Endothelial cell of umbilical vein (primary cell): Measurements from ENCODE around the gene MPPE1. TPM values are rescaled to one million over a fixed set of nuclear protein-coding genes. Genes with fewer than 3 reads are reported as not detected.

ENCODE experiments used
- BruUV-seq: library from RNA; stranded (reverse); fragments of 400-500 nt; replicated peaks from 2 replicates; lab custom pipeline; 2021; lab: Mats Ljungman, UMichigan
- CTCF ChIA-PET: fragments of 300-600, 350-600 bp; sonication (Branson Sonifier 250); formaldehyde crosslinking; loops from one replicate; lab custom pipeline; 2021; ENCODE audit warnings: antibody characterized with exemption, inconsistent platforms; lab: Charles Lee
- POLR2A ChIA-PET: fragments of 300-600, 350-600 bp; sonication (Branson Sonifier 250); formaldehyde crosslinking; loops from one replicate; lab custom pipeline; 2021; ENCODE audit warnings: antibody characterized with exemption, inconsistent platforms; lab: Charles Lee
- DNase-seq: peaks from one replicate; pipeline ENCODE4 v3.0.0-alpha.2; 2011; ENCODE audit warnings: low read depth, low spot score
- FAIRE-seq: peaks from 2 replicates; lab custom pipeline; 2011; peaks lifted over from hg19 to GRCh38; lab: Jason Lieb, UNC
- H2AFZ ChIP-seq: 2 replicates; pipeline ENCODE4 v1.6.0; 2012; ENCODE audit warnings: low read depth, low read length, control low read depth, inconsistent platforms
- H3K27ac ChIP-seq: 2 replicates; pipeline ENCODE4 v1.5.1; 2011; ENCODE audit warnings: low read depth, mild to moderate bottlenecking, control low read depth, low read length, moderate library complexity; ENCODE audit not compliant: insufficient read depth
- H3K27me3 ChIP-seq, 2 experiments: 2 replicates each; pipeline versions ENCODE4 v1.6.0 to v1.6.1; 2011; ENCODE audit warnings: low read length in 2 of 2, mixed read lengths in 1 of 2; ENCODE audit not compliant: control insufficient read depth in 2 of 2, insufficient read depth in 2 of 2
- H3K36me3 ChIP-seq, 2 experiments: 2 replicates in 1 of 2; 3 replicates in 1 of 2; pipeline ENCODE4 v1.5.1; 2011; ENCODE audit warnings: low read length in 2 of 2, mild to moderate bottlenecking in 1 of 2, moderate library complexity in 1 of 2; ENCODE audit not compliant: control insufficient read depth in 2 of 2, insufficient read depth in 2 of 2; ENCODE audit errors: extremely low read depth in 1 of 2
- H3K4me1 ChIP-seq: 3 replicates; pipeline ENCODE4 v1.5.1; 2011; ENCODE audit warnings: mild to moderate bottlenecking, low read length; ENCODE audit not compliant: control insufficient read depth, insufficient read depth; ENCODE audit errors: extremely low read depth
- H3K4me2 ChIP-seq: 2 replicates; pipeline ENCODE4 v1.6.1; 2011; ENCODE audit warnings: low read length, control low read depth, mixed read lengths; ENCODE audit not compliant: insufficient read depth
- H3K4me3 ChIP-seq, 3 experiments: fragments of 200-600 bp in 1 of 3; sonication (generic), shearing (Covaris generic) in 1 of 3; replicated peaks in 1 of 3; 2 replicates each; pipeline ENCODE4 v1.5.1; 2011 to 2016; ENCODE audit warnings: control low read depth in 3 of 3, low read length in 3 of 3, mild to moderate bottlenecking in 2 of 3, inconsistent platforms in 1 of 3, low read depth in 1 of 3, moderate library complexity in 1 of 3; ENCODE audit not compliant: insufficient read depth in 1 of 3
- H3K79me2 ChIP-seq: 2 replicates; pipeline ENCODE4 v1.6.0; 2012; ENCODE audit warnings: low read length, inconsistent platforms; ENCODE audit not compliant: control insufficient read depth, insufficient read depth
- H3K9ac ChIP-seq: replicated peaks from 2 replicates; pipeline ENCODE3; 2011; ENCODE audit warnings: low read length, control low read depth; ENCODE audit not compliant: insufficient read depth; ENCODE audit errors: extremely low read depth
- H3K9me1 ChIP-seq: replicated peaks from 3 replicates; pipeline ENCODE4 v1.6.0; 2011; ENCODE audit warnings: mild to moderate bottlenecking, low read length; ENCODE audit not compliant: control insufficient read depth, insufficient read depth; ENCODE audit errors: extremely low read depth
- H3K9me3 ChIP-seq: replicated peaks from 2 replicates; pipeline ENCODE4 v1.5.1; 2012; ENCODE audit warnings: low read length, inconsistent platforms; ENCODE audit not compliant: control insufficient read depth, insufficient read depth
- H4K20me1 ChIP-seq: replicated peaks from 2 replicates; pipeline ENCODE3; 2011; ENCODE audit warnings: mild to moderate bottlenecking, low read length; ENCODE audit not compliant: control insufficient read depth, insufficient read depth; ENCODE audit errors: extremely low read depth
- EZH2 ChIP-seq: IDR thresholded peaks from 2 replicates; pipeline ENCODE4 v1.6.1; 2012; ENCODE audit warnings: borderline replicate concordance, low read depth, mild to moderate bottlenecking, moderate library complexity, low read length, inconsistent platforms; ENCODE audit not compliant: severe bottlenecking
- FOS ChIP-seq: IDR thresholded peaks from 2 replicates; pipeline ENCODE4 v1.6.1; 2011; ENCODE audit warnings: mild to moderate bottlenecking, low read length, moderate library complexity, borderline replicate concordance; ENCODE audit not compliant: insufficient read depth
- GATA2 ChIP-seq: IDR thresholded peaks from 2 replicates; pipeline ENCODE4 v1.7.0; 2011; ENCODE audit warnings: low read depth, mild to moderate bottlenecking, moderate library complexity, mixed read lengths, low read length; ENCODE audit not compliant: insufficient read length, insufficient read depth
- JUN ChIP-seq: IDR thresholded peaks from 2 replicates; pipeline ENCODE4 v1.6.1; 2011; ENCODE audit warnings: borderline replicate concordance, low read depth; ENCODE audit not compliant: insufficient read length, insufficient read depth
- MYC ChIP-seq: IDR thresholded peaks from one replicate; pipeline ENCODE4 v1.6.1; 2011; ENCODE audit warnings: mild to moderate bottlenecking, low read depth, low read length
- POLR2A ChIP-seq: IDR thresholded peaks from 2 replicates; pipeline ENCODE4 v1.6.1; 2012; ENCODE audit warnings: low read depth, mild to moderate bottlenecking, control low read depth, low read length
- POLR2AphosphoS5 ChIP-seq: IDR thresholded peaks from 2 replicates; pipeline ENCODE4 v1.6.1; 2012; ENCODE audit warnings: low read depth, mild to moderate bottlenecking, control low read depth, low read length, moderate library complexity; ENCODE audit not compliant: insufficient read depth
- dilution Hi-C: fragments of 300-500 bp; cut with MboI; formaldehyde crosslinking; loops from one replicate; pipeline ENCODE4 v1.15.0; 2019; ENCODE audit warnings: low sequenced_read_pairs; ENCODE audit not compliant: extremely low pct_ligation_motif_present
- intact Hi-C: fragments of 100-400 bp; cut with micrococcal nuclease; formaldehyde crosslinking; loops from one replicate; pipeline ENCODE4 v1.10.0; 2022
- polyA plus RNA-seq, 4 experiments: library from polyadenylated mRNA; depleted of rRNA in 3 of 4; stranded (reverse) in 3 of 4; unstranded in 1 of 4; fragments of >200 nt; gene quantifications; 2 replicates each; pipeline versions ENCODE4 v1.2.1 to v1.2.3, GENCODE V29; 2011 to 2012; ENCODE audit warnings: missing spikeins in 1 of 4
- total RNA-seq: library from RNA; stranded (reverse); gene quantifications from 2 replicates; pipeline ENCODE4 v1.2.3, GENCODE V29; 2021
- TF ChIP-seq, protein P1 (sequence below): IDR thresholded peaks from 2 replicates; pipeline ENCODE4 v1.6.1; 2011; ENCODE audit not compliant: insufficient read depth, insufficient read length
- TF ChIP-seq, protein P2 (sequence below), 2 donors: IDR thresholded peaks; 1 replicate in 1 of 2; 2 replicates in 1 of 2; pipeline ENCODE4 v1.5.1; 2011; ENCODE audit warnings: low read length in 2 of 2, mild to moderate bottlenecking in 2 of 2, moderate library complexity in 2 of 2, control low read depth in 1 of 2, inconsistent platforms in 1 of 2, low read depth in 1 of 2; ENCODE audit not compliant: insufficient read depth in 1 of 2; ENCODE audit errors: extremely low read depth in 1 of 2

Gene MPPE1
- total and polyA plus RNA-seq, 2 donors (not counting 3 experiments of a cell fraction or from before 2014, with no cell fraction given), result 13.4 to 30.6 TPM

DNA sequence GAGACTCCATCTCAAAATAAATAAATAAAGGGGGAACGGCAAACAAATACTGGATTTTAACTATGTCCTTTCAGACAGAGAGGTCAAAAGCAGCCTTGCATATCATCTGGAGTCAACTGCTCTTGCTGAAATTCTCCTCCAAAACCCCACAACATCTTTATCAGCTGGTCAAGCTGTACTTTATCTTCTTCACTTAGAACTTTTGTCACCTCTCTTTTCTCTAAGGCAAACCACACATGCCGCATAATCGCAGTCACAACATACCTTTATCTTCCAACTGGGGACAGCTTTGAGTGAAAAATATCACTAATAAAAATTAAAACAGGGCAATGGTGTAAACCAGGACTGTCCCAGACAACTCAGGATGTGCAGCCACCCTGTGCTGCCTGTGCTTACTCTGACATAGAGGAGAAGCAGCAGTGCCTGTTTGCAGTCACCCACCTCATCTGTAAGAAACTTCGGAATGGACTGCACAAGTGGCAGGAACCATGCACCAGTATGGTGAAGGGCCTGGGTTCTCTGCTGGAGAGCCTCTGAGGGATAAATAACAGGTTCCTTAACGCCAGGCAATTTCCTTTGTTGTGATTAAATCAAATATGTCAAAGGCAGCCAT is 6.2 kb downstream of the MPPE1 start:
- FAIRE-seq (no peak), DNase-seq (no peak)
- no peak overlapping the region for H3K27ac ChIP-seq
- BruUV-seq, result no TSS peak
- dilution Hi-C loops (no loop called here), intact Hi-C loops (no loop called here)
- H3K27me3 ChIP-seq, result no peaks in the 10 kb centered on the region
- H3K9me3 ChIP-seq, result no peaks in the 10 kb centered on the region
- no peaks in the 10 kb centered on the region for H4K20me1 ChIP-seq
- POLR2A ChIA-PET, result no interaction called here
- H2AFZ ChIP-seq, result no peak overlapping the region
- H3K79me2 ChIP-seq, result no peaks in the 10 kb centered on the region
- no peak overlapping the region for H3K4me3 ChIP-seq
- H3K4me1 ChIP-seq, result no peaks in the 10 kb centered on the region
- H3K36me3 ChIP-seq, result peaks cover 2 to 4% of the 10 kb centered on the region in 2 experiments
- no peak overlapping the region for H3K4me2 ChIP-seq
- CTCF ChIA-PET, result interaction anchor here (1.1 kb wide), 1 partner anchor 23 kb away, joined by 3 read pairs; no protein-coding TSS in a partner anchor
- no peak for TF ChIP-seq FOS
- no peak for TF ChIP-seq JUN
- no peak for TF ChIP-seq EZH2
- TF ChIP-seq, protein P1, sequence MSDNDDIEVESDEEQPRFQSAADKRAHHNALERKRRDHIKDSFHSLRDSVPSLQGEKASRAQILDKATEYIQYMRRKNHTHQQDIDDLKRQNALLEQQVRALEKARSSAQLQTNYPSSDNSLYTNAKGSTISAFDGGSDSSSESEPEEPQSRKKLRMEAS, result no peak
- TF ChIP-seq MYC, result no peak
- H3K9ac ChIP-seq, result no peak overlapping the region
- no peaks in the 10 kb centered on the region for H3K9me1 ChIP-seq

DNA sequence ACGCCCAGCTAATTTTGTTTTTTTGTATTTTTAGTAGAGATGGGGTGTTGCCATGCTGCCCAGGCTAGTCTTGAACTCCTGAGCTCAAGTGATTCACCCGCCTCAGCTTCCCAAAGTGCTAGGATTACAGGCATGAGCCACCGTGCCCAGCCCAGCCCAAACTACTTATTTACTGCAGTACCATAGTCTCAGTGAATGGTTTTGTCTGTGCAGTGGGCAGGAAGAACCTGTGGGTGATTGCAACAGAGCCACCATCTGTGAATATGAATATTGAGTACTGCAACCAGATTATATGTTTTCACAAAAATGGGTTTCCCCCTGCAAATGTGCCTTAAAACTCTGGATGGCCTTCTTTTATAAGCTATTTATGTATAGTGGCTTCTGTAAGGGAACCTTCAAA is 9.1 kb downstream of the MPPE1 start:
- no peak for DNase-seq
- ChIA-PET CTCF (no interaction called here), POLR2A (no interaction called here)
- no peaks in the 10 kb centered on the region for H3K9me3 ChIP-seq
- no peaks in the 10 kb centered on the region for H3K4me1 ChIP-seq
- no peaks in the 10 kb centered on the region for H3K27me3 ChIP-seq
- no peak overlapping the region for H3K4me2 ChIP-seq
- dilution Hi-C loops (no loop called here), intact Hi-C loops (no loop called here)
- H4K20me1 ChIP-seq, result no peaks in the 10 kb centered on the region
- no peak overlapping the region for H3K9ac ChIP-seq
- H3K79me2 ChIP-seq, result no peaks in the 10 kb centered on the region
- H3K36me3 ChIP-seq, result peaks cover 0 to 6% of the 10 kb centered on the region in 2 experiments
- no TSS peak for BruUV-seq
- H3K9me1 ChIP-seq, result no peaks in the 10 kb centered on the region
- no peak overlapping the region for H3K27ac ChIP-seq
- H2AFZ ChIP-seq, result no peak overlapping the region
- no peak overlapping the region for H3K4me3 ChIP-seq
- TF ChIP-seq MYC (no peak), FOS (no peak), EZH2 (no peak), GATA2 (no peak), JUN (no peak), POLR2A (no peak), POLR2AphosphoS5 (no peak)
- TF ChIP-seq, protein P1, result no peak
- TF ChIP-seq, protein P2, sequence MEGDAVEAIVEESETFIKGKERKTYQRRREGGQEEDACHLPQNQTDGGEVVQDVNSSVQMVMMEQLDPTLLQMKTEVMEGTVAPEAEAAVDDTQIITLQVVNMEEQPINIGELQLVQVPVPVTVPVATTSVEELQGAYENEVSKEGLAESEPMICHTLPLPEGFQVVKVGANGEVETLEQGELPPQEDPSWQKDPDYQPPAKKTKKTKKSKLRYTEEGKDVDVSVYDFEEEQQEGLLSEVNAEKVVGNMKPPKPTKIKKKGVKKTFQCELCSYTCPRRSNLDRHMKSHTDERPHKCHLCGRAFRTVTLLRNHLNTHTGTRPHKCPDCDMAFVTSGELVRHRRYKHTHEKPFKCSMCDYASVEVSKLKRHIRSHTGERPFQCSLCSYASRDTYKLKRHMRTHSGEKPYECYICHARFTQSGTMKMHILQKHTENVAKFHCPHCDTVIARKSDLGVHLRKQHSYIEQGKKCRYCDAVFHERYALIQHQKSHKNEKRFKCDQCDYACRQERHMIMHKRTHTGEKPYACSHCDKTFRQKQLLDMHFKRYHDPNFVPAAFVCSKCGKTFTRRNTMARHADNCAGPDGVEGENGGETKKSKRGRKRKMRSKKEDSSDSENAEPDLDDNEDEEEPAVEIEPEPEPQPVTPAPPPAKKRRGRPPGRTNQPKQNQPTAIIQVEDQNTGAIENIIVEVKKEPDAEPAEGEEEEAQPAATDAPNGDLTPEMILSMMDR (IDR thresholded peaks at IDR 0.05; ENCODE audit: extremely low read depth in 1 of 2, insufficient read depth in 1 of 2, low read depth in 1 of 2, low read length in 2 of 2), result no peak
- no peak for FAIRE-seq
